Lower leg skin (tissue), 3 donors: ENCODE results near the gene ZNF692.

Experiments used
- CTCF ChIP-seq, 3 donors: fragments of 450-650 bp; IDR thresholded peaks; one replicate each; pipeline ENCODE4 v1.5.1; 2016; ENCODE audit warnings: antibody characterized with exemption in 3 of 3, mild to moderate bottlenecking in 3 of 3, moderate library complexity in 2 of 3
- POLR2A ChIP-seq, 2 donors: fragments of 450-650 bp; IDR thresholded peaks; one replicate each; pipeline ENCODE4 v1.6.1; 2016 to 2017; ENCODE audit warnings: antibody characterized with exemption in 2 of 2, mild to moderate bottlenecking in 1 of 2, moderate library complexity in 1 of 2

GRCh38 chr1:248838357-248839167 lies 20.3 kb downstream of the ZNF692 start:
- no peak for TF ChIP-seq POLR2A (IDR thresholded peaks at IDR 0.05)
- no peak for TF ChIP-seq CTCF (IDR thresholded peaks at IDR 0.05)
